ENCODE results near the gene MDM2. TPM values are rescaled to one million over a fixed set of nuclear protein-coding genes. Genes with fewer than 3 reads are reported as not detected.

The MDM2 gene
- total and polyA plus RNA-seq, 2 of the 8 experiments (the other 6 are each of a cell fraction or from before 2014, with no cell fraction given), result 15.1 to 115 TPM

- FAIRE-seq (no peak), DNase-seq (ENCODE audit: low read depth in 1 of 2, low spot score in 2 of 2) (no peak)
- Histone ChIP-seq H4K5ac (ENCODE audit: insufficient read length, low read depth, low read length) (no peak overlapping the region), H3K4ac (replicated peaks; ENCODE audit: insufficient read length, low read depth, low read length) (no peak overlapping the region), H2BK120ac (replicated peaks; ENCODE audit: low read depth, low read length) (no peak overlapping the region), H2BK15ac (ENCODE audit: low read length) (no peak overlapping the region), H3K36me3 (ENCODE audit: control insufficient read depth in 2 of 4, insufficient read depth in 4 of 4, low read length in 3 of 4) (peaks cover 20 to 64% (median 53%) of the 10 kb centered on the region in 4 experiments), H3K56ac (replicated peaks; ENCODE audit: insufficient read length, low read depth, low read length) (no peak overlapping the region), H3K79me2 (ENCODE audit: control insufficient read depth in 1 of 2, insufficient read depth in 2 of 2, low read length in 2 of 2) (0 out of 4 replicates have a peak, but pooled peaks cover 0 to 4% of the 10 kb centered on the region in 2 experiments), H4K20me1 (replicated peaks in 1 of 2; ENCODE audit: control insufficient read depth in 1 of 2, insufficient read depth in 2 of 2, low read length in 2 of 2) (peaks cover 4 to 5% of the 10 kb centered on the region in 2 experiments), H4K91ac (replicated peaks; ENCODE audit: insufficient read length, low read length) (no peak overlapping the region), H2AFZ (ENCODE audit: low read length) (no peak overlapping the region), H3K18ac (ENCODE audit: extremely low read depth, low read length) (no peak overlapping the region), H3K9ac (replicated peaks in 1 of 4; ENCODE audit: extremely low read depth in 1 of 4, low read depth in 3 of 4, low read length in 3 of 4) (no peak overlapping the region), H2BK20ac (ENCODE audit: low read length) (no peak overlapping the region), H4K8ac (ENCODE audit: extremely low read depth, insufficient read depth, low read length) (no peak overlapping the region), H2AK5ac (ENCODE audit: low read depth, low read length) (no peak overlapping the region), H2BK12ac (ENCODE audit: low read depth, low read length) (no peak overlapping the region), H3K4me2 (ENCODE audit: insufficient read depth in 1 of 2, low read depth in 2 of 2, low read length in 2 of 2) (no peak overlapping the region), H3K9me3 (ENCODE audit: insufficient read depth in 2 of 2, low read depth in 1 of 2, low read length in 1 of 2) (no peaks in the 10 kb centered on the region), H3K14ac (ENCODE audit: insufficient read length) (no peak overlapping the region), H3K79me1 (ENCODE audit: low read depth, low read length) (no peaks in the 10 kb centered on the region), H3K27ac (ENCODE audit: low read depth, low read length) (no peak overlapping the region), H3K23ac (ENCODE audit: insufficient read length) (no peak overlapping the region), H3K4me3 (ENCODE audit: extremely low read depth in 1 of 4, insufficient read depth in 2 of 4, low read depth in 3 of 4, low read length in 4 of 4) (no peak overlapping the region), H2BK5ac (ENCODE audit: low read depth, low read length) (no peak overlapping the region), H3K4me1 (replicated peaks in 1 of 4; ENCODE audit: control insufficient read depth in 3 of 4, insufficient read depth in 4 of 4, low read length in 3 of 4) (no peaks in the 10 kb centered on the region), H3K27me3 (replicated peaks in 1 of 4; ENCODE audit: control insufficient read depth in 3 of 4, extremely low read depth in 1 of 4, insufficient read depth in 3 of 4, low read length in 3 of 4) (no peaks in the 10 kb centered on the region), H3K23me2 (ENCODE audit: low read depth, low read length) (no peaks in the 10 kb centered on the region)
- ChIA-PET POLR2A (ENCODE audit: partially characterized antibody) (interaction anchor here (0.8 to 1.8 kb wide), 6 partner anchors 8 to 35 kb away, joined by 3 to 5 read pairs (median 4); partner anchors contain the start of gene MDM2), CTCF (ENCODE audit: partially characterized antibody) (no interaction called here)
- WGBS, 2 experiments (ENCODE audit: extremely low coverage in 1 of 2, insufficient coverage in 1 of 2, insufficient read length in 1 of 2, insufficient replicate concordance in 2 of 2, low coverage in 1 of 2, low lambda C conversion rate in 2 of 2, missing lambda C conversion rate in 1 of 2), result 97% methylated on average over 3 of the region's 3 CpGs; no CpG with 5 or more reads in 1 of the 2 experiments
- no peak for TF ChIP-seq SUZ12 (IDR thresholded peaks at IDR 0.05; ENCODE audit: low read length)
Measured at GRCh38 chr12:68842123-68842522, 34.1 kb downstream of the MDM2 start.

All from H1 (cell line).